K562 (cell line): ENCODE results near the gene NUP153. TPM values are rescaled to one million over a fixed set of nuclear protein-coding genes. Genes with fewer than 3 reads are reported as not detected.

ENCODE experiments used
- CBX3 ChIP-seq, 2 experiments: IDR thresholded peaks; 1 replicate in 1 of 2; 2 replicates in 1 of 2; pipeline ENCODE4 v1.6.1; 2012; ENCODE audit warnings: inconsistent platforms in 2 of 2, low read length in 2 of 2, borderline replicate concordance in 1 of 2, control low read depth in 1 of 2
- CTBP1 ChIP-seq: fragments of 450-650 bp; IDR thresholded peaks from 2 replicates; pipeline ENCODE4 v1.6.1; 2016; ENCODE audit warnings: borderline replicate concordance
- EP300 ChIP-seq: IDR thresholded peaks from 2 replicates; pipeline ENCODE4 v1.6.1; 2012; ENCODE audit warnings: low read length, improper control_type of control experiment
- FOXM1 ChIP-seq, 2 experiments: fragments of 450-650 bp in 1 of 2; sonication (generic) in 1 of 2; formaldehyde crosslinking in 1 of 2; IDR thresholded peaks; 2 replicates each; pipeline versions ENCODE4 v1.6.1 to v1.9.0; 2017 to 2022; ENCODE audit warnings: low read depth in 2 of 2, mild to moderate bottlenecking in 2 of 2, missing genetic modification reagents in 1 of 2, moderate library complexity in 1 of 2
- HCFC1 ChIP-seq: IDR thresholded peaks from 2 replicates; pipeline ENCODE4 v1.6.1; 2012; ENCODE audit warnings: low read depth, low read length, improper control_type of control experiment
- HDGF ChIP-seq: fragments of 450-650 bp; IDR thresholded peaks from 2 replicates; pipeline ENCODE4 v1.6.1; 2016
- KAT2B ChIP-seq: IDR thresholded peaks from one replicate; pipeline ENCODE4 v1.6.1; 2012; ENCODE audit warnings: low read depth, mild to moderate bottlenecking, control low read depth, inconsistent platforms, low read length, moderate library complexity
- KDM5B ChIP-seq: fragments of 200-600 bp; sonication (generic); IDR thresholded peaks from 2 replicates; pipeline ENCODE4 v1.6.1; 2012; ENCODE audit warnings: low read depth, mild to moderate bottlenecking, moderate library complexity, low read length, control low read depth, inconsistent platforms; ENCODE audit not compliant: insufficient replicate concordance
- KLF1 ChIP-seq: fragments of 450-650 bp; IDR thresholded peaks from 2 replicates; pipeline ENCODE4 v1.6.1; 2016; ENCODE audit warnings: missing genetic modification characterization, missing compliant biosample characterization
- MEF2D ChIP-seq: conservative IDR thresholded peaks from 2 replicates; pipeline ENCODE4 v1.6.1; 2016; ENCODE audit warnings: low read depth, missing genetic modification characterization, missing compliant biosample characterization
- MYC ChIP-seq, 2 experiments: fragments of 250-450 bp in 1 of 2; sonication (Bioruptor Pico) in 1 of 2; IDR thresholded peaks; 2 replicates each; pipeline versions ENCODE4 v1.5.1 to v1.6.1; 2012 to 2021; ENCODE audit warnings: low read depth in 2 of 2, borderline replicate concordance in 1 of 2, improper control_type of control experiment in 1 of 2, low read length in 1 of 2, mild to moderate bottlenecking in 1 of 2, moderate library complexity in 1 of 2
- NCOA1 ChIP-seq: fragments of 450-650 bp; IDR thresholded peaks from 2 replicates; pipeline ENCODE4 v1.6.1; 2016; ENCODE audit warnings: low read depth
- NCOA6 ChIP-seq: fragments of 450-650 bp; IDR thresholded peaks from 2 replicates; pipeline ENCODE4 v1.6.1; 2017; ENCODE audit warnings: mild to moderate bottlenecking
- NELFE ChIP-seq: IDR thresholded peaks from 2 replicates; pipeline ENCODE4 v1.6.1; 2011; ENCODE audit warnings: mild to moderate bottlenecking; ENCODE audit not compliant: insufficient read depth, insufficient read length
- POLR2AphosphoS2 ChIP-seq: IDR thresholded peaks from 2 replicates; pipeline ENCODE4 v1.6.1; 2012; ENCODE audit warnings: low read length, improper control_type of control experiment
- SETDB1 ChIP-seq: IDR thresholded peaks from one replicate; pipeline ENCODE4 v1.6.1; 2012; ENCODE audit warnings: low read length, control low read depth, inconsistent platforms
- SMC3 ChIP-seq: conservative IDR thresholded peaks from 2 replicates; pipeline ENCODE4 v1.6.1; 2011; ENCODE audit warnings: low read depth, low read length, improper control_type of control experiment; ENCODE audit not compliant: insufficient read depth
- SREBF1 ChIP-seq: fragments of 150-350 bp; IDR thresholded peaks from 2 replicates; pipeline ENCODE4 v1.6.1; 2014; ENCODE audit warnings: antibody characterized with exemption, low read depth, low read length, borderline replicate concordance
- TRIM24 ChIP-seq, 2 experiments: fragments of 450-650 bp; IDR thresholded peaks; 2 replicates each; pipeline ENCODE4 v1.6.1; 2016
- ZNF121 ChIP-seq: sonication (generic); formaldehyde crosslinking; conservative IDR thresholded peaks from 2 replicates; pipeline ENCODE4 v1.8.0; 2022; ENCODE audit warnings: missing genetic modification reagents
- polyA plus RNA-seq, 8 experiments: library from polyadenylated mRNA; depleted of rRNA in 4 of 8; stranded (reverse) in 5 of 8; unstranded in 3 of 8; fragments of >200 nt; fragmentation: Nextera tagmentation in 2 of 8; fragmentation: Illumina TruSeq in 1 of 8; extraction: Ambion mirVana in 2 of 8; extraction: Trizol in 1 of 8; gene quantifications; 2 replicates each; pipeline versions ENCODE4 v1.2.1 to v1.2.3, GENCODE V29; 2011 to 2014; ENCODE audit warnings: inconsistent platforms in 1 of 8, missing spikeins in 1 of 8
- total RNA-seq, 7 experiments: library from RNA; depleted of rRNA in 6 of 7; stranded (reverse); fragments of >200 nt in 6 of 7; fragmentation: Illumina TruSeq in 2 of 7; extraction: Trizol in 2 of 7; gene quantifications; 2 replicates each; pipeline versions ENCODE4 v1.2.1 to v1.2.3, GENCODE V29; 2011 to 2021; ENCODE audit warnings: low replicate concordance in 1 of 7
- TF ChIP-seq, protein P1 (sequence below): sonication (generic); IDR thresholded peaks from 2 replicates; pipeline ENCODE4 v1.6.1; 2016
- TF ChIP-seq, protein P2 (sequence below), 2 experiments: fragments of 200-800 bp in 1 of 2; sonication (Bioruptor generic) in 1 of 2; sonication (generic) in 1 of 2; formaldehyde crosslinking in 1 of 2; IDR thresholded peaks in 1 of 2; conservative IDR thresholded peaks in 1 of 2; 2 replicates each; pipeline versions ENCODE4 v1.5.0 to v1.6.1; 2016 to 2020; ENCODE audit warnings: missing compliant biosample characterization in 1 of 2, missing genetic modification characterization in 1 of 2, missing genetic modification reagents in 1 of 2
- TF ChIP-seq, protein P3 (sequence below): fragments of 250-450 bp; sonication (Bioruptor Pico); IDR thresholded peaks from 2 replicates; pipeline ENCODE4 v1.9.0; 2021; ENCODE audit warnings: mild to moderate bottlenecking
- TF ChIP-seq, protein P4 (sequence below): IDR thresholded peaks from 2 replicates; pipeline ENCODE4 v1.6.1; 2014; ENCODE audit warnings: antibody characterized with exemption

NUP153 gene
- total and polyA plus RNA-seq, 9 of the 15 experiments (the other 6 are each of a cell fraction or from before 2014, with no cell fraction given): 21.9 to 110 (median 84.8) TPM

DNA sequence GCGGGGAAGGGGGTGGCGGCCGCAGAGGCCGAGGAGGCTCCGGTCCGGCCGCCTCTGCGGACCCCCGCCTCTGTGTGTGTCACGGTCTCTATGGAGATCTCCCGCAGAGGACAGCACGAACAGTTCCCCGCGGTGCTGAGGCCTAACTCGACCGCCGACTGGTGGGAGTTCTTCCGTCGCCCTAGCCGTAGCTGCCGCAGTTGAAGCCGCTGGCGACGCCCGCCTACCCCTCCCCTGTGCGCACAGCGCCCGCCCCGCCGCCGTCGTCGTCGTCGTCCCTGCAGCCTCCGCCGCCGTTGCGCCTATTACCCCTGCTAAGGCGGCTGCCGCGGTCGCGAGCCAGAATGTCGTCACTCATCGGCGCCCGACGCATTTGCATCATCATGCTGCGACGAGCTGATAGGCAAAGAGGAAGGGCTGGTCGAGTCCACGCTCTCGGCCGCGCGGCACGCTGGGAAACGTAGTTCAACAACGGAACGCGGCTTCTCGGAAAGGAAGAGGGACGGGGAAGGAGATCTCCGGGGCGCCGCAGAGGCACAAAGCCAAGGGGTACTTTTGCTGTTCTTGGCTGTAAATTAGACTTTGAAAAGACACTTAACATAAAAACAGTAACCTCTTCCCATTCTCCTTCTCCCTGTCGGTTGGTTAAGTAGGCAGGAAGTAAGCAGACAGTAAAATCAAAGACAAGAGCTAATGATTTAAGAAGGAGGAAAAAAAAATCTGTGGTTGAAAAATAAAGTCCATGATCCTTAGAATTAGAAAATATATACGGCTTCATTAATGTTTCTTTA lies at the start of gene NUP153 (continued):
- TF ChIP-seq MYC (IDR thresholded peaks at IDR 0.05; ENCODE audit: low read depth, low read length): peak; percentile 97
- TF ChIP-seq MYC (CRISPR knock-in tag; IDR thresholded peaks at IDR 0.05; ENCODE audit: borderline replicate concordance, low read depth): no peak
- peak; percentile 92 for TF ChIP-seq CTBP1
- no peak for TF ChIP-seq NELFE
- no peak for TF ChIP-seq NCOA6
- TF ChIP-seq FOXM1 (IDR thresholded peaks at IDR 0.05; ENCODE audit: low read depth): peak; percentile 49; the same call in 1 of the 2 replicates
- no peak; the same call in 1 of the 2 replicates for TF ChIP-seq FOXM1 (CRISPR knock-in tag; IDR thresholded peaks at IDR 0.05; ENCODE audit: low read depth)
- peak; percentile 85; the same call in 1 of the 2 replicates for TF ChIP-seq POLR2AphosphoS2
- TF ChIP-seq MEF2D (tag): no peak
- peak in 1 of 2 experiments; percentile 95; a peak in 2 of 4 replicates for TF ChIP-seq TRIM24 (IDR thresholded peaks at IDR 0.05)
- peak; percentile 81 for TF ChIP-seq KAT2B
- TF ChIP-seq, protein P1, sequence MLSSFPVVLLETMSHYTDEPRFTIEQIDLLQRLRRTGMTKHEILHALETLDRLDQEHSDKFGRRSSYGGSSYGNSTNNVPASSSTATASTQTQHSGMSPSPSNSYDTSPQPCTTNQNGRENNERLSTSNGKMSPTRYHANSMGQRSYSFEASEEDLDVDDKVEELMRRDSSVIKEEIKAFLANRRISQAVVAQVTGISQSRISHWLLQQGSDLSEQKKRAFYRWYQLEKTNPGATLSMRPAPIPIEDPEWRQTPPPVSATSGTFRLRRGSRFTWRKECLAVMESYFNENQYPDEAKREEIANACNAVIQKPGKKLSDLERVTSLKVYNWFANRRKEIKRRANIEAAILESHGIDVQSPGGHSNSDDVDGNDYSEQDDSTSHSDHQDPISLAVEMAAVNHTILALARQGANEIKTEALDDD: peak; percentile 23; the same call in 1 of the 2 replicates
- TF ChIP-seq SETDB1: peak; percentile 100
- TF ChIP-seq HCFC1: peak; percentile 100
- TF ChIP-seq EP300: peak; percentile 72
- TF ChIP-seq ZNF121 (CRISPR knock-in tag): no peak
- TF ChIP-seq KDM5B: peak; percentile 53
- TF ChIP-seq, protein P2, sequence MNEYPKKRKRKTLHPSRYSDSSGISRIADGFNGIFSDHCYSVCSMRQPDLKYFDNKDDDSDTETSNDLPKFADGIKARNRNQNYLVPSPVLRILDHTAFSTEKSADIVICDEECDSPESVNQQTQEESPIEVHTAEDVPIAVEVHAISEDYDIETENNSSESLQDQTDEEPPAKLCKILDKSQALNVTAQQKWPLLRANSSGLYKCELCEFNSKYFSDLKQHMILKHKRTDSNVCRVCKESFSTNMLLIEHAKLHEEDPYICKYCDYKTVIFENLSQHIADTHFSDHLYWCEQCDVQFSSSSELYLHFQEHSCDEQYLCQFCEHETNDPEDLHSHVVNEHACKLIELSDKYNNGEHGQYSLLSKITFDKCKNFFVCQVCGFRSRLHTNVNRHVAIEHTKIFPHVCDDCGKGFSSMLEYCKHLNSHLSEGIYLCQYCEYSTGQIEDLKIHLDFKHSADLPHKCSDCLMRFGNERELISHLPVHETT (CRISPR knock-in tag; conservative IDR thresholded peaks at IDR 0.05 in 1 of 2, IDR thresholded peaks at IDR 0.05 in 1 of 2): peak in 1 of 2 experiments; percentile 99; a peak in 2 of 4 replicates
- TF ChIP-seq, protein P3, sequence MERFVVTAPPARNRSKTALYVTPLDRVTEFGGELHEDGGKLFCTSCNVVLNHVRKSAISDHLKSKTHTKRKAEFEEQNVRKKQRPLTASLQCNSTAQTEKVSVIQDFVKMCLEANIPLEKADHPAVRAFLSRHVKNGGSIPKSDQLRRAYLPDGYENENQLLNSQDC (CRISPR knock-in tag): peak; percentile 89; the same call in 1 of the 2 replicates
- peak; percentile 70; the same call in 1 of the 2 replicates for TF ChIP-seq KLF1 (tag)
- TF ChIP-seq NCOA1: peak; percentile 96
- no peak for TF ChIP-seq HDGF
- TF ChIP-seq, protein P4, sequence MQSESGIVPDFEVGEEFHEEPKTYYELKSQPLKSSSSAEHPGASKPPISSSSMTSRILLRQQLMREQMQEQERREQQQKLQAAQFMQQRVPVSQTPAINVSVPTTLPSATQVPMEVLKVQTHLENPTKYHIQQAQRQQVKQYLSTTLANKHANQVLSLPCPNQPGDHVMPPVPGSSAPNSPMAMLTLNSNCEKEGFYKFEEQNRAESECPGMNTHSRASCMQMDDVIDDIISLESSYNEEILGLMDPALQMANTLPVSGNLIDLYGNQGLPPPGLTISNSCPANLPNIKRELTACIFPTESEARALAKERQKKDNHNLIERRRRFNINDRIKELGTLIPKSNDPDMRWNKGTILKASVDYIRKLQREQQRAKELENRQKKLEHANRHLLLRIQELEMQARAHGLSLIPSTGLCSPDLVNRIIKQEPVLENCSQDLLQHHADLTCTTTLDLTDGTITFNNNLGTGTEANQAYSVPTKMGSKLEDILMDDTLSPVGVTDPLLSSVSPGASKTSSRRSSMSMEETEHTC: peak; percentile 51; the same call in 1 of the 2 replicates
- peak; percentile 89 for TF ChIP-seq SREBF1
- TF ChIP-seq SMC3: no peak
- TF ChIP-seq CBX3 (IDR thresholded peaks at IDR 0.05; ENCODE audit: borderline replicate concordance in 1 of 2, low read length in 2 of 2): peak in 1 of 2 experiments; percentile 58; a peak in 1 of 3 replicates
